NOMO-1 (cell line): ENCODE data around the gene CLIC6.
A peak's percentile ranks its signal among the peaks of the same experiment; 100 is the strongest.

Experiments
- DNase-seq, 2 experiments: peaks; one replicate each; lab custom pipeline; 2025; ENCODE audit not compliant: unreplicated experiment in 2 of 2; lab: John Stamatoyannopoulos, UW

CLIC6 gene

DNA sequence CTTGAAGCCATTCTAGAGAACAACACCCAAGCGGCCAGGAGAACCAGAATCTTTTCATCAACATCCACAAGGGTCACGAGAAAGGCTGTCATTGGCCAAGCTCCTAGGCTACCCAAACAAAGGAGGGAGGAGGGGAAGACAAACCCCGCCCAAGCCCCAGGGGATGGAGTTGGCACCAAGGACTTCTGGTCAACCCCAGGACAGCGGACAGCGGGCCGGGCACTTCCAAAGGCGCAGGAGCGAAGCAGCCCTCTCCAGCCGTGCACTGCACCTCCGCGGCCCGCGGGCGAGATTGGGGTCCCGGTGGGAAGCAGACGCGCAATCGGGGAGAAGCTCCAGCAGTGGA is at the start of gene CLIC6:
CLIC6 (plus strand) TSS at position 192 of the 346 bp plus-strand sequence. CDS start 395 bp downstream, outside the sequence.
- no peak for DNase-seq

GRCh38 chr21:34619841-34620665 is 48.7 kb upstream of the CLIC6 start:
- DNase-seq = no peak

DNA sequence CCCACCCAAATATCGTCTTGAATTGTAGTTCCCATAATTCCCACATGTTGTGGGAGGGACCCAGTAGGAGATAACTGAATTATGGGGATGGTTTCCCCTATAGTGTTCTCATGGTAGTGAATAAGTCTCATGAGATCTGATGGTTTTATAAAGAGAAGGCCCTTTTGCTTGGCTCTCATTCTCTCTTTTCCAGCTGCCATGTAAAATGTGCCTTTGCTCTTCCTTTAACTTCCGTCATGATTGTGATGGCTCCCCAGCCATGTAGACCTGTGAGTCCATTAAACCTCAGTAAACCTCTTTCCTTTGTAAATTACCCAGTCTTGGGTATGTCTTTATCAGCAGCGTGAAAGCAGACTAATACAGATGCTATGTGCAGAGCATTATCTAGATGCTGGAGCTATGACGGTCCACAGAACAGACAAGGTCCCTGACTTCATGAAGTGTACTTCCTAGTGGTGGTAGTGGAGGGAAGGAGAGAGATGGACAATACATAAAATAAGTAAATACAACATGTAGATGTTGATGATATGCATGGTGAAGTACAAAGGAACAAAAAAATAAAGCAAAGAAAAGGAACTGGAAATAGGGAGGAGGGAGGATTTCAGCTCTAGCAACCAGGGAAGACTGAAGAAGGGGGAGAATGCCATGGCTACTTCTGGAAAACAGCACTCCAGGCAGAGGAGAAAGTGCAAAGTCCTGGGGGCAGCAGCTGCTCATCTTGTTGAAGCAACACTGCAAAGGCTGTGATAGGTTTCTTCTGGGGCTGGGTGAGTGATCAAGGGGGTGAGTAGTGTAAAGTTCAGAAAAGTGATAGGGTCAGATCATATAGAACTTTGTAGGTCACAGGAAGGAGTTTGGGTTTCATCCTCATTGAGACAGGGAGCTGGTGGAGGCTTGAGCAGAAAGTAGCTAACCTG is 47.1 kb upstream of the CLIC6 start:
- no peak for DNase-seq

GRCh38 chr21:34623516-34623915 is 45.3 kb upstream of the CLIC6 start:
- peak; percentile 35 to 66 for DNase-seq

DNA sequence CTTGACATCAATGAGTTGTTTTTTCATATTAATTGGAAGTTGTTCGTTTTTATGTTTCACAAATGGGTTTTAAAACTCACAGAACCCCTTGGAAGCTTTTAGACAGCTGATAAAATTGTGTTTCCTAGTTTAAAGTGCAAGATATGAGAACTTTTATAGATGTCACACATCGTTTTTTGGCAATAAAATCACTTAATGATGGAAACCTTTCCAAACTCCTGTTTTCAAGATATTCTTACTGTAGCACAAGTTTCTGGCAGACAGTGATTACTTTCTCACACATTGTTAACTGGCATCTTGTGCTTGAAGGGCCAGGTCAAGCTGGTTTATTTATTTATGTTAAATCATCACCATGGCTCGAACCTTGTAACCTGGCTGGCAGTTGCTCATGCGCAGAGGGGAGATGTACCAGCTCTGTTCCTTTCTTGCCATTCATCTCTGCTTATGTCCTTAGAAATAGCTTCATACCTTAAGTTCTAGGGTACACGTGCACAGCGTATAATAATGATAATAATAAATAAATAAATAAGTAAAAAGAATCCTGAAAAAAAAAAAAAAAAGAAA is 43.7 kb upstream of the CLIC6 start:
- no peak for DNase-seq

- DNase-seq = no peak
Observed at GRCh38 chr21:34626131-34626530, 42.7 kb upstream of the CLIC6 start.

- peak; percentile 53 to 67 for DNase-seq
Observed at GRCh38 chr21:34630536-34631143, 38.2 kb upstream of the CLIC6 start.

- no peak for DNase-seq
Observed at GRCh38 chr21:34632498-34632897, 36.3 kb upstream of the CLIC6 start.

DNA sequence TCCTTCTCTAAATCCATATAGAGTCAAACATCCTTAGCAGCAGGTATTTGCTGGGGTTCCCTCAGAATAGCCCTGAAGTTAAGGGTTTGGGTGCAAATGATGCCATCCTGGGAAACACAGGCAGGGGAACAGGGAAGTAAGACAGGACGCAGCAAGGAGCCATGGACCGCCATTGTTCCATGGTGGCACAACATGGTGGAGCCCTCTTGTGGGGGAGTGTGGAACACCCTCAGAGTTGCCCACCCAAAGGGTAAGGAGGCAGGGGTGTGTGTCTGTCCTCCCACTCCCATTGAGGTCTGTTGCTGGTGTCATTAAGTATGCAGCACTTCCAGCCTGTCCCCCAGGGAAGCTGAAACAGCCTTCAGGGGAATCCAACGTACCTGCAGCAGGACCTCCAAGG is 33.5 kb upstream of the CLIC6 start:
- no peak for DNase-seq

DNA sequence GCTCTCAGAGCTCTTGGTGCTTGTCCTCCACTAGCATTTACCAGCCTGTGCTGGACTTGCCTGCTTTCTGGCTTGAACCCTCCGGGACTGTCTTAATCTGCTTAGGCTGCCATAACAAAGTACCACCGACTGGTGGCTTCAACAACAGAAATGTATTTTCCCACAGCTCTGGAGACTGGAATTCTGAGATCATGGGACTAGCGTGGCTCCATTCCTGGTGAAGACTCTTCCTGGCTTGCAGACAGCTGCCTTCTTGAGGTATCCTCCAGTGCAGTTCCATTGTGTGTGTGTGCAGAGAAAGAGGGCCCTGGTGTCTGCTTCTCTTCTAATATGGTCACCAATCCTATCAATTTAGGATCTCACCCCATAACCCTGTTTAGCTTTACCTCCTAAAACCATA is 31.8 kb upstream of the CLIC6 start:
- DNase-seq = no peak

GRCh38 chr21:34639250-34639649 is 29.5 kb upstream of the CLIC6 start:
- DNase-seq = no peak

GRCh38 chr21:34639882-34640788 is 28.7 kb upstream of the CLIC6 start:
- DNase-seq = peak in 1 of 2 experiments; percentile 41

GRCh38 chr21:34640858-34641257 is 27.9 kb upstream of the CLIC6 start:
- no peak for DNase-seq

DNA sequence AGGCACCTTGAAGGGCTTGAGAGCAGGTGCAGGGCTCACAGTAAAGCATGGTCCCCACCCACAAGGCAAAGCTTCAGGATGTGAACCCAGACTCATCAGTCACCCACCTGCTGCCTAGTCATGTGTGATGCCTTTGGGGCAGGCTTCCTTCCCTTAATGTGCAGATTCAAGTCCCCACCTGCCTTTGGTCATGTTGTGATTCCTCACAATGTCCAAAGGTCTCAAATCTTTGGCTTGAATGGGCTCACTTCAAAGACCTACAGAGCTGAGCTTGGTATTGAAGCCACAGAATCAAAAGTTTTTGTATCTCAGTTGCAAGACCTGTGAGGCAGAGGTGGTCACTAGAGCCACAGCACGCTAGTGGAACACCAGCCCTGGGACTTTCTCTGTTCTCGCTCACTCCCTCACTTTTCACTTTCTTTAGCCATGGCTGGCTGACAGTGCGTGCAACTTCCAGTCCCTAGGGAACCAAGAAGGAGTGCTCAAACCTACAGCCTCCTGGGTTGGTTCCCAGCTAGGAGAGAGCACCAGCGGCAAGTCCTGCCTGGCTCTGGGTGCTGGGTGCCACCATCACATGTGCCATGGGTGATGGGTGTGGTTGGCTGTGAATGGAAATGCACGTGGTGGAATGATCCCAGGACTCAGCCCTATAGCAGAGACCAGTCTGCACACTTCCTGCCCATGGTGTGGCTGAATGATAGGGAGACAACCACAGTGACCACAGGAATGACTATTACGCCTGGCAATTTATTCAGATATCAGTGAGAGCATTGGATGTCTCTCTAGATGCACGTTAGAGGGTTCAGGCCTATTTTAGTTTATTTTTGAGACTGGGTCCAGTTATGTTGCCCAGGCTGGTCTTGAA is 26.4 kb upstream of the CLIC6 start:
- no peak for DNase-seq

GRCh38 chr21:34644825-34645224 is 24.0 kb upstream of the CLIC6 start:
- no peak for DNase-seq

GRCh38 chr21:34647555-34647954 is 21.2 kb upstream of the CLIC6 start:
- no peak for DNase-seq

DNA sequence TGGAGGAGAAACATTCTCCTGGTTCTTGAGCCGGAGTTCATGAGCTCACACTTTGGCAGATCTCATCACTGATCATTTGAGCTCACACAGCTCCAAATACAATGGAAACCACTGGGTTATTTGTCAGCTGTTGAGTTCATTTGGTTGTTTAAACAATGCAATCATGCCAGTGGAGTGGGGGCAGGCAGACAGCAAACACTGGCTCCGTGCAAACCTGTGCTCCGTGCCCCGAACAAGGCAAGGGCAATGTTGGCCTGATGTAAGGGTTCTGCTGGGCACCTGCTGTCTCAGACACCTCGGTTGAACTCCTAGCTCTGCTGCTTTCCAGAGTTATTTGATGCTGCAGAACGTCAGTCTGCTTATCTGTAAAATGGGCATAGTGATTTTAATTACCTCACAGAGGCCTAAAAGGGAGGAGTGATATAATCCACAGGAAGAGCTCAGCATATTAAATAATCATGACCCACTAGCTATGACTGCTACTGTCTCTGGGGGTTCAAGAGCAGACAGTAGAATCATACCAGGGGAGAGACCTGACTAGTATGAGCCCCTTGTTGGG is 20.0 kb upstream of the CLIC6 start:
- no peak for DNase-seq

- DNase-seq = no peak
Observed at GRCh38 chr21:34649400-34649799, 19.4 kb upstream of the CLIC6 start.
